H9 (cell line): ENCODE data around the gene SLK. TPM values are rescaled to one million over a fixed set of nuclear protein-coding genes. Genes with fewer than 3 reads are reported as not detected.

ENCODE experiments used
- DNase-seq: peaks from one replicate; pipeline ENCODE4 v3.0.0-alpha.2; 2017
- H2AFZ ChIP-seq: one replicate; pipeline ENCODE4 v1.6.1; 2013; ENCODE audit warnings: mild to moderate bottlenecking, low read length, control low read depth, moderate library complexity
- H2AK5ac ChIP-seq: 2 replicates; pipeline ENCODE4 v1.6.1; 2013; ENCODE audit warnings: low read length, control low read depth, mixed read lengths; ENCODE audit not compliant: insufficient read length
- H2BK120ac ChIP-seq: one replicate; pipeline ENCODE4 v1.6.1; 2013; ENCODE audit warnings: low read depth, mild to moderate bottlenecking, low read length, control low read depth, inconsistent platforms; ENCODE audit not compliant: poor library complexity, severe bottlenecking
- H2BK12ac ChIP-seq: 2 replicates; pipeline ENCODE4 v1.6.1; 2013; ENCODE audit warnings: low read length, control low read depth, mixed read lengths, low read depth; ENCODE audit not compliant: insufficient read length
- H2BK15ac ChIP-seq: 2 replicates; pipeline ENCODE4 v1.6.1; 2013; ENCODE audit warnings: low read depth, low read length, control low read depth
- H2BK20ac ChIP-seq: one replicate; pipeline ENCODE4 v1.6.1; 2013; ENCODE audit warnings: low read depth, mild to moderate bottlenecking, low read length, control low read depth, inconsistent platforms; ENCODE audit not compliant: poor library complexity, severe bottlenecking
- H2BK5ac ChIP-seq: 2 replicates; pipeline ENCODE4 v1.6.1; 2013; ENCODE audit warnings: low read length, control low read depth, mixed read lengths; ENCODE audit not compliant: insufficient read length
- H3K14ac ChIP-seq: 2 replicates; pipeline ENCODE4 v1.6.1; 2013; ENCODE audit warnings: low read length, control low read depth; ENCODE audit not compliant: insufficient read depth
- H3K18ac ChIP-seq: 2 replicates; pipeline ENCODE4 v1.6.1; 2013; ENCODE audit warnings: low read depth, mild to moderate bottlenecking, mixed read lengths, low read length, control low read depth; ENCODE audit not compliant: insufficient read length
- H3K23ac ChIP-seq: 2 replicates; pipeline ENCODE4 v1.6.1; 2013; ENCODE audit warnings: low read length, control low read depth, mixed read lengths, low read depth; ENCODE audit not compliant: insufficient read length
- H3K23me2 ChIP-seq: 2 replicates; pipeline ENCODE4 v1.6.1; 2013; ENCODE audit warnings: low read depth, mild to moderate bottlenecking, mixed read lengths, low read length, control low read depth; ENCODE audit not compliant: insufficient read length, poor library complexity, severe bottlenecking
- H3K27ac ChIP-seq: 2 replicates; pipeline ENCODE4 v1.5.1; 2013; ENCODE audit warnings: low read length, control low read depth, mixed read lengths, low read depth; ENCODE audit not compliant: insufficient read length
- H3K27me3 ChIP-seq: 2 replicates; pipeline ENCODE4 v1.6.1; 2013; ENCODE audit warnings: low read length, control low read depth, inconsistent platforms; ENCODE audit not compliant: insufficient read depth
- H3K4ac ChIP-seq: 2 replicates; pipeline ENCODE4 v1.6.1; 2013; ENCODE audit warnings: low read depth, mild to moderate bottlenecking, control low read depth, inconsistent platforms, low read length, moderate library complexity
- H3K4me1 ChIP-seq: 2 replicates; pipeline ENCODE4 v1.6.1; 2013; ENCODE audit warnings: low read length, control low read depth, inconsistent platforms; ENCODE audit not compliant: insufficient read depth
- H3K4me2 ChIP-seq: 2 replicates; pipeline ENCODE4 v1.6.1; 2013; ENCODE audit warnings: low read length, control low read depth, mixed read lengths; ENCODE audit not compliant: insufficient read length, insufficient read depth
- H3K56ac ChIP-seq: 2 replicates; pipeline ENCODE4 v1.6.1; 2013; ENCODE audit warnings: low read depth, mild to moderate bottlenecking, mixed read lengths, low read length, control low read depth; ENCODE audit not compliant: insufficient read length
- H3K79me1 ChIP-seq: 2 replicates; pipeline ENCODE4 v1.6.1; 2013; ENCODE audit warnings: low read depth, mild to moderate bottlenecking, moderate library complexity, low read length, control low read depth, inconsistent platforms; ENCODE audit not compliant: insufficient read depth, poor library complexity, severe bottlenecking
- H3K79me2 ChIP-seq: 2 replicates; pipeline ENCODE4 v1.6.1; 2013; ENCODE audit warnings: low read length, control low read depth, inconsistent platforms; ENCODE audit not compliant: insufficient read depth
- H3K9ac ChIP-seq: 2 replicates; pipeline ENCODE4 v1.6.1; 2013; ENCODE audit warnings: low read length, control low read depth, mixed read lengths; ENCODE audit not compliant: insufficient read length; ENCODE audit errors: extremely low read depth
- H3K9me3 ChIP-seq: one replicate; pipeline ENCODE4 v1.6.1; 2013; ENCODE audit warnings: low read depth, low read length, inconsistent platforms; ENCODE audit not compliant: control insufficient read depth
- H3T11ph ChIP-seq: one replicate; pipeline ENCODE4 v1.6.1; 2013; ENCODE audit warnings: mild to moderate bottlenecking, low read length, control low read depth, inconsistent platforms
- H4K20me1 ChIP-seq: one replicate; pipeline ENCODE4 v1.6.1; 2013; ENCODE audit not compliant: control insufficient read depth, insufficient read length, insufficient read depth
- H4K5ac ChIP-seq: 2 replicates; pipeline ENCODE4 v1.6.1; 2013; ENCODE audit warnings: low read depth, mild to moderate bottlenecking, mixed read lengths, low read length, control low read depth; ENCODE audit not compliant: insufficient read length
- H4K8ac ChIP-seq: replicated peaks from 2 replicates; pipeline ENCODE4 v1.6.1; 2013; ENCODE audit warnings: low read length, control low read depth, mixed read lengths, low read depth; ENCODE audit not compliant: insufficient read length
- H4K91ac ChIP-seq: 2 replicates; pipeline ENCODE4 v1.6.1; 2013; ENCODE audit warnings: low read depth, mild to moderate bottlenecking, moderate library complexity, mixed read lengths, low read length, control low read depth; ENCODE audit not compliant: insufficient read length
- H3K27ac Mint-ChIP-seq, 3 experiments: 2 replicates in 2 of 3; 3 replicates in 1 of 3; pipeline ENCODE4 v1.8.0; 2020 to 2021; ENCODE audit warnings: mixed read lengths in 3 of 3, mild to moderate bottlenecking in 1 of 3, moderate library complexity in 1 of 3
- H3K27me3 Mint-ChIP-seq: 2 replicates; pipeline ENCODE4 v1.8.0; 2021; ENCODE audit warnings: low read depth, mild to moderate bottlenecking, moderate library complexity, mixed read lengths
- H3K36me3 Mint-ChIP-seq, 3 experiments: 2 replicates in 2 of 3; 3 replicates in 1 of 3; pipeline ENCODE4 v1.8.0; 2020 to 2021; ENCODE audit warnings: low read depth in 3 of 3, mixed read lengths in 3 of 3; ENCODE audit not compliant: insufficient read depth in 1 of 3
- H3K4me1 Mint-ChIP-seq, 2 experiments: 2 replicates each; pipeline ENCODE4 v1.8.0; 2020; ENCODE audit warnings: mixed read lengths in 2 of 2
- H3K4me3 Mint-ChIP-seq, 2 experiments: 2 replicates in 1 of 2; 3 replicates in 1 of 2; pipeline ENCODE4 v1.8.0; 2020 to 2021; ENCODE audit warnings: mild to moderate bottlenecking in 2 of 2, mixed read lengths in 2 of 2, moderate library complexity in 1 of 2
- H3K9me3 Mint-ChIP-seq, 2 experiments: 2 replicates in 1 of 2; 3 replicates in 1 of 2; pipeline ENCODE4 v1.8.0; 2020; ENCODE audit warnings: mild to moderate bottlenecking in 2 of 2, mixed read lengths in 2 of 2, moderate library complexity in 1 of 2
- CTCF ChIP-seq: fragments of 200-600 bp; sonication (generic); conservative IDR thresholded peaks from 3 replicates; pipeline ENCODE4 v1.8.0; 2021; ENCODE audit warnings: antibody characterized with exemption, mild to moderate bottlenecking
- WGBS: extraction: QIAGEN DNeasy Blood & Tissue Kit; methylation state at CpG from one replicate; pipeline ENCODE4 v1.1.7; 2013; ENCODE audit warnings: missing lambda C conversion rate, low lambda C conversion rate, mixed read lengths; ENCODE audit not compliant: insufficient read length; ENCODE audit errors: extremely low coverage; 5-methylcytosine and 5-hydroxymethylcytosine counted together
- total RNA-seq: library from RNA; stranded (reverse); gene quantifications from 2 replicates; pipeline ENCODE4 v1.2.1, GENCODE V29; 2021

SLK gene
- total RNA-seq, 1 experiment from 2014 or later, result 21.0 TPM

GRCh38 chr10:104056619-104057273, 89.8 kb downstream of the SLK start:
- peak; percentile 53 for DNase-seq
- H2AK5ac ChIP-seq, result no peak overlapping the region
- H3K18ac ChIP-seq, result no peak overlapping the region
- H3K23me2 ChIP-seq, result no peaks in the 10 kb centered on the region
- no peak overlapping the region for H3K14ac ChIP-seq
- Mint-ChIP-seq H3K36me3 (no peaks in the 10 kb centered on the region; a peak in 1 of 7 replicates), H3K9me3 (no peaks in the 10 kb centered on the region), H3K4me1 (peaks cover 40 to 46% of the 10 kb centered on the region in 2 experiments), H3K27ac (peak overlapping the region in 1 of 3 experiments; percentile 59; a peak in 3 of 7 replicates), H3K27me3 (peaks cover 3% of the 10 kb centered on the region), H3K4me3 (no peak overlapping the region)
- no peak overlapping the region for H4K8ac ChIP-seq
- no peak overlapping the region for H3K9ac ChIP-seq
- no peaks in the 10 kb centered on the region for H3K79me1 ChIP-seq
- no peak overlapping the region for H2AFZ ChIP-seq
- H2BK15ac ChIP-seq, result no peak overlapping the region
- H3T11ph ChIP-seq, result no peak overlapping the region
- H3K23ac ChIP-seq, result no peak overlapping the region
- TF ChIP-seq CTCF, result peak; percentile 49
- H3K56ac ChIP-seq, result no peak overlapping the region
- H3K4me1 ChIP-seq, result peaks cover 10% of the 10 kb centered on the region; the same call in 1 of the 2 replicates
- H4K20me1 ChIP-seq, result no peaks in the 10 kb centered on the region
- H4K91ac ChIP-seq, result no peak overlapping the region
- no peaks in the 10 kb centered on the region for H3K79me2 ChIP-seq
- H3K4ac ChIP-seq, result no peak overlapping the region
- no peak overlapping the region for H2BK120ac ChIP-seq
- H3K27ac ChIP-seq, result no peak overlapping the region
- H2BK20ac ChIP-seq, result no peak overlapping the region
- H3K27me3 ChIP-seq, result no peaks in the 10 kb centered on the region; the same call in 1 of the 2 replicates
- no peak overlapping the region for H2BK5ac ChIP-seq
- H4K5ac ChIP-seq, result no peak overlapping the region
- no peak overlapping the region for H3K4me2 ChIP-seq
- no peaks in the 10 kb centered on the region for H3K9me3 ChIP-seq
- H2BK12ac ChIP-seq, result no peak overlapping the region
- no CpG with 5 or more reads among the region's 14 CpGs for WGBS
